HepG2 (cell line): ENCODE results near the gene PLCD4. TPM values are rescaled to one million over a fixed set of nuclear protein-coding genes. Genes with fewer than 3 reads are reported as not detected.

ENCODE experiments used
- ATAD3A ChIP-seq: sonication (generic); formaldehyde crosslinking; IDR thresholded peaks from 2 replicates; pipeline ENCODE4 v1.4.0; 2020; ENCODE audit warnings: missing genetic modification reagents
- GATAD2A ChIP-seq: IDR thresholded peaks from 2 replicates; pipeline ENCODE4 v1.6.1; 2016
- HMG20B ChIP-seq: conservative IDR thresholded peaks from 2 replicates; pipeline ENCODE4 v1.6.1; 2016; ENCODE audit warnings: missing genetic modification reagents, missing compliant biosample characterization
- IKZF1 ChIP-seq: fragments of 450-650 bp; IDR thresholded peaks from 2 replicates; pipeline ENCODE4 v1.7.1; 2016
- IRX3 ChIP-seq: sonication (generic); formaldehyde crosslinking; IDR thresholded peaks from 2 replicates; pipeline ENCODE4 v1.8.1; 2023; ENCODE audit warnings: mild to moderate bottlenecking, low read depth, missing genetic modification reagents, borderline replicate concordance
- MAFK ChIP-seq, 2 experiments: IDR thresholded peaks in 1 of 2; conservative IDR thresholded peaks in 1 of 2; 2 replicates each; pipeline ENCODE4 v1.6.1; 2011; ENCODE audit warnings: improper control_type of control experiment in 2 of 2, low read length in 2 of 2
- MXI1 ChIP-seq: IDR thresholded peaks from 3 replicates; pipeline ENCODE4 v1.6.1; 2012; ENCODE audit warnings: low read depth, low read length, inconsistent platforms, borderline replicate concordance
- NFE2L2 ChIP-seq: fragments of 150-350 bp; IDR thresholded peaks from 2 replicates; pipeline ENCODE4 v1.6.1; 2014; ENCODE audit warnings: low read length
- NFIB ChIP-seq: sonication (generic); formaldehyde crosslinking; IDR thresholded peaks from 2 replicates; pipeline ENCODE4 v1.9.0; 2021; ENCODE audit warnings: missing genetic modification reagents, mild to moderate bottlenecking, borderline replicate concordance
- ONECUT2 ChIP-seq: sonication (generic); formaldehyde crosslinking; IDR thresholded peaks from 2 replicates; pipeline ENCODE4 v1.4.0; 2020; ENCODE audit warnings: missing genetic modification reagents
- PHF20 ChIP-seq: sonication (generic); formaldehyde crosslinking; IDR thresholded peaks from 2 replicates; pipeline ENCODE4 v1.5.0; 2020; ENCODE audit warnings: mild to moderate bottlenecking, missing genetic modification reagents
- PRPF4 ChIP-seq: fragments of 200-400 bp; formaldehyde crosslinking; IDR thresholded peaks from 2 replicates; pipeline ENCODE4 v1.6.1; 2016; ENCODE audit warnings: low read length, low read depth; ENCODE audit not compliant: poor library complexity, severe bottlenecking
- RCOR2 ChIP-seq: IDR thresholded peaks from 2 replicates; pipeline ENCODE4 v1.6.1; 2016; ENCODE audit warnings: missing biosample characterization, missing genetic modification reagents
- STAG1 ChIP-seq: sonication (generic); formaldehyde crosslinking; IDR thresholded peaks from 2 replicates; pipeline ENCODE4 v1.4.0; 2020; ENCODE audit warnings: missing genetic modification reagents
- SYNCRIP ChIP-seq: fragments of 200-400 bp; formaldehyde crosslinking; IDR thresholded peaks from 2 replicates; pipeline ENCODE4 v1.6.1; 2018; ENCODE audit warnings: mild to moderate bottlenecking, low read depth, low read length; ENCODE audit not compliant: insufficient read depth
- TBX2 ChIP-seq: sonication (generic); formaldehyde crosslinking; IDR thresholded peaks from 2 replicates; pipeline ENCODE4 v1.5.0; 2020; ENCODE audit warnings: missing genetic modification reagents, mild to moderate bottlenecking, borderline replicate concordance
- TOE1 ChIP-seq: sonication (generic); formaldehyde crosslinking; IDR thresholded peaks from 2 replicates; pipeline ENCODE4 v1.4.0; 2020; ENCODE audit warnings: mild to moderate bottlenecking, missing genetic modification reagents
- ZMYM2 ChIP-seq: sonication (generic); formaldehyde crosslinking; IDR thresholded peaks from 2 replicates; pipeline ENCODE4 v1.8.0; 2022; ENCODE audit warnings: mild to moderate bottlenecking, missing genetic modification reagents
- ZNF124 ChIP-seq: sonication (generic); formaldehyde crosslinking; IDR thresholded peaks from 2 replicates; pipeline ENCODE4 v1.4.0; 2020; ENCODE audit warnings: missing genetic modification reagents
- ZNF274 ChIP-seq: sonication (generic); formaldehyde crosslinking; IDR thresholded peaks from 2 replicates; pipeline ENCODE4 v1.5.1; 2020; ENCODE audit warnings: mild to moderate bottlenecking, missing genetic modification reagents
- ZNF678 ChIP-seq: sonication (generic); formaldehyde crosslinking; IDR thresholded peaks from 2 replicates; pipeline ENCODE4 v1.4.0; 2020; ENCODE audit warnings: mild to moderate bottlenecking, missing genetic modification reagents
- polyA plus RNA-seq, 8 experiments: library from polyadenylated mRNA; depleted of rRNA in 3 of 8; stranded (reverse) in 7 of 8; unstranded in 1 of 8; fragments of >200 nt; fragmentation: Illumina TruSeq in 4 of 8; extraction: Trizol in 4 of 8; gene quantifications; 2 replicates each; pipeline versions ENCODE4 v1.2.1 to v1.2.3, GENCODE V29; 2011 to 2016; ENCODE audit warnings: low read depth in 4 of 8, missing spikeins in 1 of 8, mixed read lengths in 1 of 8; ENCODE audit not compliant: insufficient read depth in 1 of 8
- total RNA-seq, 5 experiments: library from RNA; depleted of rRNA; stranded (reverse); fragments of >200 nt; fragmentation: Illumina TruSeq; extraction: Trizol; gene quantifications; 2 replicates each; pipeline ENCODE4 v1.2.3, GENCODE V29; 2016; ENCODE audit warnings: low read depth in 1 of 5
- TF ChIP-seq, protein P1 (sequence below): IDR thresholded peaks from 2 replicates; pipeline ENCODE4 v1.6.1; 2016; ENCODE audit warnings: low read depth, missing genetic modification reagents, missing compliant biosample characterization
- TF ChIP-seq, protein P2 (sequence below): IDR thresholded peaks from 2 replicates; pipeline ENCODE4 v1.6.1; 2018; ENCODE audit warnings: missing genetic modification reagents
- TF ChIP-seq, protein P3 (sequence below): IDR thresholded peaks from 2 replicates; pipeline ENCODE4 v1.6.1; 2016; ENCODE audit warnings: missing genetic modification reagents, missing compliant biosample characterization

The PLCD4 gene
- total and polyA plus RNA-seq, 2 of the 13 experiments (the other 11 are each of a cell fraction or from before 2014, with no cell fraction given): 0.26 TPM; not detected in 1

DNA sequence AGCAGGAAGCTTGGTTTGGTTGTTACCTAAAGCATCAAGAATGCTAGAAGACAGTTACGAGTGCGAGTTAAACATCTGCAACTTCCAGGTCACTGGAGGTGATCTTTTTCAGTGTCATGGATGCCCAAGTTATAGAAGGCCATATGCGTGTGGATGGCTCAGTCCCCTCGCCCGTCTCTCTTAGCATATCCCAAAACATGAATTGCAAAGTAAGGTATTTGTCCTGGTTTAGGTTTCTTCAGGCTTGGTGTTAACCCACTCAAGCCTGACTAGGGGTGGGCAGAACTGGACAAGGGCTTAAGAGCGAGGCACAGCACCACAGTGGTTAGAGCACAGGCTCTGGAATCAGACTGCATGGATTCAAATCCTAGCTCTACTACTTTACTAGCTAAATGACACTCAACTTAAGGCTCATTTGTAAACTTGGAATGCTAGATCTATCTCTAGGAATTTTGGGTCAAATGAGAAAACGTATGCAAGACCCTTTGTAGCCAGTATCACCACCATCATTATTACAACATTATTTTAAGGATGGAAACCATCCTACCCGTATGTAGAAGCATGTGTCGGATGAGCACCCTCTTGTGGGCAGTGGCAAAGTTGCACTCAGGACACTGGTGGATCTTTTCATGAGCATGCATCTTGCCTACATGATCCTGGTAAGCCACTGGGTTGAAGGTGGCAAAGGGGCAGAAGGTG, 40.5 kb downstream of the PLCD4 start (continued):
- TF ChIP-seq ONECUT2: no peak
- TF ChIP-seq, protein P1, sequence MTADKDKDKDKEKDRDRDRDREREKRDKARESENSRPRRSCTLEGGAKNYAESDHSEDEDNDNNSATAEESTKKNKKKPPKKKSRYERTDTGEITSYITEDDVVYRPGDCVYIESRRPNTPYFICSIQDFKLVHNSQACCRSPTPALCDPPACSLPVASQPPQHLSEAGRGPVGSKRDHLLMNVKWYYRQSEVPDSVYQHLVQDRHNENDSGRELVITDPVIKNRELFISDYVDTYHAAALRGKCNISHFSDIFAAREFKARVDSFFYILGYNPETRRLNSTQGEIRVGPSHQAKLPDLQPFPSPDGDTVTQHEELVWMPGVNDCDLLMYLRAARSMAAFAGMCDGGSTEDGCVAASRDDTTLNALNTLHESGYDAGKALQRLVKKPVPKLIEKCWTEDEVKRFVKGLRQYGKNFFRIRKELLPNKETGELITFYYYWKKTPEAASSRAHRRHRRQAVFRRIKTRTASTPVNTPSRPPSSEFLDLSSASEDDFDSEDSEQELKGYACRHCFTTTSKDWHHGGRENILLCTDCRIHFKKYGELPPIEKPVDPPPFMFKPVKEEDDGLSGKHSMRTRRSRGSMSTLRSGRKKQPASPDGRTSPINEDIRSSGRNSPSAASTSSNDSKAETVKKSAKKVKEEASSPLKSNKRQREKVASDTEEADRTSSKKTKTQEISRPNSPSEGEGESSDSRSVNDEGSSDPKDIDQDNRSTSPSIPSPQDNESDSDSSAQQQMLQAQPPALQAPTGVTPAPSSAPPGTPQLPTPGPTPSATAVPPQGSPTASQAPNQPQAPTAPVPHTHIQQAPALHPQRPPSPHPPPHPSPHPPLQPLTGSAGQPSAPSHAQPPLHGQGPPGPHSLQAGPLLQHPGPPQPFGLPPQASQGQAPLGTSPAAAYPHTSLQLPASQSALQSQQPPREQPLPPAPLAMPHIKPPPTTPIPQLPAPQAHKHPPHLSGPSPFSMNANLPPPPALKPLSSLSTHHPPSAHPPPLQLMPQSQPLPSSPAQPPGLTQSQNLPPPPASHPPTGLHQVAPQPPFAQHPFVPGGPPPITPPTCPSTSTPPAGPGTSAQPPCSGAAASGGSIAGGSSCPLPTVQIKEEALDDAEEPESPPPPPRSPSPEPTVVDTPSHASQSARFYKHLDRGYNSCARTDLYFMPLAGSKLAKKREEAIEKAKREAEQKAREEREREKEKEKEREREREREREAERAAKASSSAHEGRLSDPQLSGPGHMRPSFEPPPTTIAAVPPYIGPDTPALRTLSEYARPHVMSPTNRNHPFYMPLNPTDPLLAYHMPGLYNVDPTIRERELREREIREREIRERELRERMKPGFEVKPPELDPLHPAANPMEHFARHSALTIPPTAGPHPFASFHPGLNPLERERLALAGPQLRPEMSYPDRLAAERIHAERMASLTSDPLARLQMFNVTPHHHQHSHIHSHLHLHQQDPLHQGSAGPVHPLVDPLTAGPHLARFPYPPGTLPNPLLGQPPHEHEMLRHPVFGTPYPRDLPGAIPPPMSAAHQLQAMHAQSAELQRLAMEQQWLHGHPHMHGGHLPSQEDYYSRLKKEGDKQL (CRISPR knock-in tag): no peak
- no peak for TF ChIP-seq IKZF1
- no peak for TF ChIP-seq HMG20B
- no peak for TF ChIP-seq TOE1
- no peak for TF ChIP-seq ZMYM2 (CRISPR knock-in tag)
- no peak for TF ChIP-seq ZNF124 (CRISPR knock-in tag)
- TF ChIP-seq RCOR2 (CRISPR knock-in tag): no peak
- TF ChIP-seq TBX2 (CRISPR knock-in tag): no peak
- TF ChIP-seq PHF20: no peak
- no peak for TF ChIP-seq IRX3 (CRISPR knock-in tag)
- TF ChIP-seq ZNF678: no peak
- TF ChIP-seq NFIB (CRISPR knock-in tag): no peak
- TF ChIP-seq STAG1 (CRISPR knock-in tag): peak; percentile 93
- 0 out of 3 replicates have a peak, but pooled peaks have one; percentile 29 for TF ChIP-seq MXI1
- peak; percentile 7 to 33; a peak in 2 of 4 replicates for TF ChIP-seq MAFK (conservative IDR thresholded peaks at IDR 0.05 in 1 of 2, IDR thresholded peaks at IDR 0.05 in 1 of 2; ENCODE audit: low read length in 2 of 2)
- TF ChIP-seq GATAD2A (CRISPR knock-in tag): no peak
- TF ChIP-seq SYNCRIP: no peak
- no peak for TF ChIP-seq NFE2L2
- no peak for TF ChIP-seq PRPF4
- TF ChIP-seq ATAD3A (CRISPR knock-in tag): no peak
- TF ChIP-seq ZNF274 (CRISPR knock-in tag): 0 out of 2 replicates have a peak, but pooled peaks have one; percentile 62
- TF ChIP-seq, protein P2, sequence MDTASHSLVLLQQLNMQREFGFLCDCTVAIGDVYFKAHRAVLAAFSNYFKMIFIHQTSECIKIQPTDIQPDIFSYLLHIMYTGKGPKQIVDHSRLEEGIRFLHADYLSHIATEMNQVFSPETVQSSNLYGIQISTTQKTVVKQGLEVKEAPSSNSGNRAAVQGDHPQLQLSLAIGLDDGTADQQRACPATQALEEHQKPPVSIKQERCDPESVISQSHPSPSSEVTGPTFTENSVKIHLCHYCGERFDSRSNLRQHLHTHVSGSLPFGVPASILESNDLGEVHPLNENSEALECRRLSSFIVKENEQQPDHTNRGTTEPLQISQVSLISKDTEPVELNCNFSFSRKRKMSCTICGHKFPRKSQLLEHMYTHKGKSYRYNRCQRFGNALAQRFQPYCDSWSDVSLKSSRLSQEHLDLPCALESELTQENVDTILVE (CRISPR knock-in tag): no peak
- TF ChIP-seq, protein P3, sequence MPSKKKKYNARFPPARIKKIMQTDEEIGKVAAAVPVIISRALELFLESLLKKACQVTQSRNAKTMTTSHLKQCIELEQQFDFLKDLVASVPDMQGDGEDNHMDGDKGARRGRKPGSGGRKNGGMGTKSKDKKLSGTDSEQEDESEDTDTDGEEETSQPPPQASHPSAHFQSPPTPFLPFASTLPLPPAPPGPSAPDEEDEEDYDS: no peak
